Tibial nerve (tissue), 4 donors: ENCODE measurements around the gene HMSD. TPM values are rescaled to one million over a fixed set of nuclear protein-coding genes. Genes with fewer than 3 reads are reported as not detected.
"Not testable (repeated sequence)": the region's sequence is repeated elsewhere in the genome, so short reads cannot be mapped to it uniquely, and the experiment has no call there.

Source experiments
- DNase-seq, 2 donors: peaks; one replicate each; pipeline ENCODE4 v3.0.0-alpha.2; 2019; ENCODE audit warnings: low spot score in 2 of 2
- H3K27ac ChIP-seq, 4 donors: fragments of 200-600 bp; sonication (generic) in 3 of 4; one replicate each; pipeline ENCODE4 v1.5.1; 2017 to 2019; ENCODE audit warnings: mild to moderate bottlenecking in 1 of 4
- H3K27me3 ChIP-seq, 2 donors: fragments of 200-600 bp; sonication (generic) in 1 of 2; one replicate each; pipeline versions ENCODE4 v1.5.1 to v1.6.0; 2017 to 2019
- H3K36me3 ChIP-seq, 3 donors: fragments of 200-600 bp; sonication (generic); one replicate each; pipeline ENCODE4 v1.5.1; 2018 to 2019
- H3K4me1 ChIP-seq, 4 donors: fragments of 200-600 bp; sonication (generic) in 3 of 4; one replicate each; pipeline ENCODE4 v1.5.1; 2017 to 2019
- H3K4me3 ChIP-seq, 4 donors: fragments of 200-600 bp; sonication (generic) in 3 of 4; one replicate each; pipeline ENCODE4 v1.5.1; 2017 to 2019; ENCODE audit warnings: mild to moderate bottlenecking in 1 of 4, moderate library complexity in 1 of 4
- H3K9me3 ChIP-seq, 4 donors: fragments of 200-600 bp; sonication (generic) in 3 of 4; one replicate each; pipeline ENCODE4 v1.5.1; 2017 to 2019
- EP300 ChIP-seq, 2 donors: sonication (generic); formaldehyde crosslinking; IDR thresholded peaks; one replicate each; pipeline ENCODE4 v1.6.1; 2017; ENCODE audit warnings: antibody characterized with exemption in 2 of 2, mild to moderate bottlenecking in 1 of 2
- POLR2A ChIP-seq, 2 donors: fragments of 450-650 bp; IDR thresholded peaks; one replicate each; pipeline ENCODE4 v1.6.1; 2017; ENCODE audit warnings: antibody characterized with exemption in 2 of 2, mild to moderate bottlenecking in 2 of 2, moderate library complexity in 2 of 2
- WGBS, 2 donors: methylation state at CpG; one replicate each; pipeline ENCODE4 v1.1.5; 2018; 5-methylcytosine and 5-hydroxymethylcytosine counted together
- total RNA-seq, 4 donors: library from RNA; depleted of rRNA; stranded (reverse); fragments of >200 nt; gene quantifications; one replicate each; pipeline ENCODE4 v1.1.0, GENCODE V29; 2016
- TF ChIP-seq, protein P1 (sequence below), 5 experiments: fragments of 200-600 bp in 3 of 5; fragments of 450-650 bp in 2 of 5; sonication (generic) in 3 of 5; IDR thresholded peaks; one replicate each; pipeline ENCODE4 v1.5.1; 2016 to 2019; ENCODE audit warnings: antibody characterized with exemption in 5 of 5, mild to moderate bottlenecking in 3 of 5, moderate library complexity in 2 of 5

Gene HMSD
- total RNA-seq, 4 donors from 2014 or later, result 0.63 to 0.87 TPM; not detected in 2

DNA sequence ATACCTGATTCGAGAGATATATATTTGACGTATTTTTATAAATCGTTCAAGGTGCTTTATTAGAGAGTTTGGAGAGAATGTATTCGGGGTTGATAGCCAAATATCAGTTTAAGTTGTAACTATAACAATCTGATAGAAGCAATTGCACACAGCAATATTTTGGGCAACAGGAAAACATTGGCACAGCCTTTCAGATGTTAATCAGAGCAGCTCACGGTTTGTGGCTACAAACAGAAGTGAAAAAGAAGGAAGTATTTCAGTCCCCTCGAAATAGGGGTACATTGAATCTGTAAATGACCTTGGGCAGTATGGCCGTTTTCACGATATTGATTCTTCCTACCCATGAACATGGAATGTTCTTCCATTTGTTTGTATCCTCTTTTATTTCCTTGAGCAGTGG lies 20.8 kb upstream of the HMSD start:
- 70 to 71% methylated on average over 8 of the region's 8 CpGs for WGBS, 2 donors
- H3K36me3 ChIP-seq, result no peaks in the 10 kb centered on the region
- no peaks in the 10 kb centered on the region for H3K27me3 ChIP-seq
- TF ChIP-seq EP300 (IDR thresholded peaks at IDR 0.05), result no peak
- no peak for TF ChIP-seq POLR2A (IDR thresholded peaks at IDR 0.05)
- TF ChIP-seq, protein P1, sequence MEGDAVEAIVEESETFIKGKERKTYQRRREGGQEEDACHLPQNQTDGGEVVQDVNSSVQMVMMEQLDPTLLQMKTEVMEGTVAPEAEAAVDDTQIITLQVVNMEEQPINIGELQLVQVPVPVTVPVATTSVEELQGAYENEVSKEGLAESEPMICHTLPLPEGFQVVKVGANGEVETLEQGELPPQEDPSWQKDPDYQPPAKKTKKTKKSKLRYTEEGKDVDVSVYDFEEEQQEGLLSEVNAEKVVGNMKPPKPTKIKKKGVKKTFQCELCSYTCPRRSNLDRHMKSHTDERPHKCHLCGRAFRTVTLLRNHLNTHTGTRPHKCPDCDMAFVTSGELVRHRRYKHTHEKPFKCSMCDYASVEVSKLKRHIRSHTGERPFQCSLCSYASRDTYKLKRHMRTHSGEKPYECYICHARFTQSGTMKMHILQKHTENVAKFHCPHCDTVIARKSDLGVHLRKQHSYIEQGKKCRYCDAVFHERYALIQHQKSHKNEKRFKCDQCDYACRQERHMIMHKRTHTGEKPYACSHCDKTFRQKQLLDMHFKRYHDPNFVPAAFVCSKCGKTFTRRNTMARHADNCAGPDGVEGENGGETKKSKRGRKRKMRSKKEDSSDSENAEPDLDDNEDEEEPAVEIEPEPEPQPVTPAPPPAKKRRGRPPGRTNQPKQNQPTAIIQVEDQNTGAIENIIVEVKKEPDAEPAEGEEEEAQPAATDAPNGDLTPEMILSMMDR (IDR thresholded peaks at IDR 0.05), result no peak
- H3K4me3 ChIP-seq, result no peak overlapping the region
- no peaks in the 10 kb centered on the region for H3K9me3 ChIP-seq
- H3K4me1 ChIP-seq, result no peaks in the 10 kb centered on the region
- no peak for DNase-seq
- no peak overlapping the region for H3K27ac ChIP-seq

DNA sequence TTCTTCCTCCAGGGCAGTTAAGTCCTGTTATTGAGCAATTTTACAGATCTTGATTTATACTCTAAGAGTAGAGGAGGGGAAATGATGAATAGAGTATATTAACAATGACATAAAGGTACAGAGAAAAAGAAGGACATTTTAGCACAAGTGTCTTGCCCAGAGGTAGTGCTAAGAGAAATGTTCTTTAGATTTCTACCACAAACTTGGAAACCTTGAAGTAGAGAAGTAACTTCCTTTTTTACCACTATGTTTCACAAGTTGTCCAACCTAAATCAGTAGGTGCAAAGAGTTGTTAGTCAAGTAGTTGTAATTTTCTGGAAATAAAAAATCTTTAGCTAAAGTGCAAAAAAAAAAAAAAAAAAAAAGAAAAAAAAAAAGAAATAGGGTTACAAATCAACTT lies 19.7 kb upstream of the HMSD start:
- H3K27me3 ChIP-seq, DNase-seq, H3K36me3 ChIP-seq, H3K27ac ChIP-seq, H3K9me3 ChIP-seq, H3K4me1 ChIP-seq, H3K4me3 ChIP-seq: not testable (repeated sequence)

DNA sequence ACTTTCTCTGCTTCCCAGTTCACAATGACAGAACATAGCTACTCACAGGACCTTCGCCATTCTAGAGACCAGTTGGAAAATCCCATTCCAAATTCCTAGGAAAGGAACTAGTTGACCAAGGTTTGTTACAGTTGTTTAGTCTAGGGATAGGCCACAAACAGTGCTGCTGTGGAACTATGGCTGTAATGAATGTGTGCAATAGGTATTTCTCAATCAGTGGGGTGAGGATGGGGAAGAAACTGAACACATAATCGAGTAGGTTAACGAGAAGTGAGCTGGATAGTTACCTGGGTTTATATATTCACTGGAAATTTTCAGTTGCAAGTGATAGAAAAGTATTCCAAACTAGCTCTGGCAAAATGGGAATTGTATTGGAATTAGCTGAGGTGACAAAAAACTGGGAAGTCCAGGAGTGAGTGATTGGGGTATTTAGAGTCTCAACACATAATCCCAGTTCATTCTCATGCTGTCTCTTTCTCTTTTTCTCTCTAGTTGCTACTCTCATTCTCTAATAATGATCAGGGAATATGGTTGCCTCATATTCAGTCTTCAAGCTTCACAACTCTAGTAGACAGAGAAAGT lies 18.2 kb upstream of the HMSD start:
- no peaks in the 10 kb centered on the region for H3K36me3 ChIP-seq
- DNase-seq, result no peak
- no peak overlapping the region for H3K27ac ChIP-seq
- peaks cover 0 to 3% (median 0%) of the 10 kb centered on the region in 4 donors for H3K4me1 ChIP-seq
- H3K4me3 ChIP-seq, result no peak overlapping the region
- TF ChIP-seq POLR2A (IDR thresholded peaks at IDR 0.05) (no peak), EP300 (IDR thresholded peaks at IDR 0.05) (no peak)
- TF ChIP-seq, protein P1 (IDR thresholded peaks at IDR 0.05), result no peak
- WGBS, 2 donors, result 86 to 90% methylated on average over 3 of the region's 3 CpGs
- no peaks in the 10 kb centered on the region for H3K27me3 ChIP-seq
- no peaks in the 10 kb centered on the region for H3K9me3 ChIP-seq

DNA sequence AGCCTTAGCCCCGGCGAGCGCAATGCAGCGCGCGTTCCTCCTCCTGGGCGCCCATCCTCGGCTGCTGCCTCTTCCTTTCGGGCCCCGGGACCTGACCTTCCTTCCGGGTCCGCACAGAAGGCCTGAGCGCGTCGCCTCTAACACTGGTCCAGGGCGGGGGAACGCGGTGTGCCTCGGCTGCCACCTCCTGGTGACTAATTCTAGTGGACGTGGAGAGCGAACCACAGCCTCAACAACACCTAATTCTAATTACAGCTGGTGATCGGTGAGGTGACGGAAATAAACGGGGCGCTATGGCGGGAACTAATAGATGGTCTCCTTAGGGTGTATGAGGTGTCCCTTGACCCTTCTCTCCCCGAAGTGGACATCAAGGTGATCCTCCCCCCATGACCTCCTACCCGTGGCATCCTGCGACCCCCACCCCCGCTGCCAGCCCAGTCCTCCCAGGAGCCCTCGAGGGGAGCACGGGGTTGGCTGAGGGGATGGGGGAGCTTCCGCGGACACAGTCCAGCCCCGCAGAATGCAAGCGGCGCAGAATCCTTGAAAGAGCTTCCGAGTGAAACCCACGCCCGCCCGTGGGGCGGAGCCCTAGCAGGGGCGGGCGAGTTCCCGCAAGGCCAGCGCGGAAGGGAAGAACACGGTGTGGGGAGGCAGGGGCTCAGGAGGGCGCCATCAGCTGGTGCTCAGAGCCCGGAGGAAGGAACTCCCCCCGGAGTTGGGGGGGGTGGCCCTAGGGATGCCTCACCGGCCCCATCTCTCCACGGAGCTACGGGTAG lies 12.8 kb upstream of the HMSD start:
- peak overlapping the region; percentile 37 to 55 (median 50) for H3K4me3 ChIP-seq
- H3K9me3 ChIP-seq, result no peaks in the 10 kb centered on the region
- peaks cover 0 to 3% of the 10 kb centered on the region in 2 donors for H3K27me3 ChIP-seq
- peak; percentile 64 to 81 for DNase-seq
- H3K4me1 ChIP-seq, result peaks cover 0 to 15% (median 2%) of the 10 kb centered on the region in 4 donors
- TF ChIP-seq, protein P1 (IDR thresholded peaks at IDR 0.05), result peak; percentile 65 to 77 (median 70)
- TF ChIP-seq POLR2A (IDR thresholded peaks at IDR 0.05), result no peak
- H3K36me3 ChIP-seq, result no peaks in the 10 kb centered on the region
- peak overlapping the region in 1 of 4 donors; percentile 31 for H3K27ac ChIP-seq
- WGBS, 2 donors, result 4% methylated on average over 31 to 46 of the region's 54 CpGs

DNA sequence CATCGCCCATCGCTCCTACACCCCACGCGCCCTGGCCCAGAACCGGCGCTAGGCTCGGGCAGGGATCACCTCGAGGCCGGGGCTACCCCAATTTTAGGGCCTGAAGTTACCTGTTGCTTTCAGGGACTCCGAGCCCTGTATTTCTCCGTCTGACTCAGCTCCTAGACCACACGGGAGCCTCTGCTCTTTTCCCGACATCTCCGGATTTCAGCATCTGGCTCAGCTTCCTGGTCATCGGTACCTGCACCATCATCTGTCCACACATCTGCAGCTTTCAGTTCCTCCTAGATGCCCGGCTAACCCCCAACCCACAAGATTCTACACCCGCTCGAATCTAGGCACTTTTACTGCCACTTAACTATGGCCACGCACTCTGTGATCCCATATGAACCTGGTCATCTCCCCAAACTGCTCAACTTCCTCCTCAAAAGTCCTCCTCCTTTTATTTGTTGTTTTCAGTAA lies 12.1 kb upstream of the HMSD start:
- Histone ChIP-seq H3K4me1 (peaks cover 0 to 15% (median 2%) of the 10 kb centered on the region in 4 donors), H3K27ac (peak overlapping the region in 1 of 4 donors; percentile 31), H3K4me3 (peak overlapping the region; percentile 37 to 55 (median 50)), H3K27me3 (peaks cover 0 to 3% of the 10 kb centered on the region in 2 donors), H3K9me3 (no peaks in the 10 kb centered on the region), H3K36me3 (no peaks in the 10 kb centered on the region)
- no peak for DNase-seq
- TF ChIP-seq EP300 (IDR thresholded peaks at IDR 0.05) (no peak), POLR2A (IDR thresholded peaks at IDR 0.05) (no peak)
- TF ChIP-seq, protein P1 (IDR thresholded peaks at IDR 0.05), result no peak
- WGBS, 2 donors, result 33 to 40% methylated on average over 17 to 19 of the region's 19 CpGs
